ENCODE measurements around the gene PPP1R2B. TPM values are rescaled to one million over a fixed set of nuclear protein-coding genes. Genes with fewer than 3 reads are reported as not detected.
"Not testable (repeated sequence)": the region's sequence is repeated elsewhere in the genome, so short reads cannot be mapped to it uniquely, and the experiment has no call there.

Gene PPP1R2B
- total and polyA plus RNA-seq, 4 donors, result 0.05 TPM; not detected in 3

- no peak overlapping the region for H3K4me3 ChIP-seq (ENCODE audit: low read length in 2 of 2)
- H3K27me3 ChIP-seq (ENCODE audit: control insufficient read depth in 1 of 2, insufficient read depth in 2 of 2, low read length in 1 of 2), result peaks cover 0 to 2% of the 10 kb centered on the region in 2 donors
- no peaks in the 10 kb centered on the region for H3K4me1 ChIP-seq (ENCODE audit: control insufficient read depth in 1 of 2, insufficient read depth in 2 of 2, low read length in 2 of 2)
- ATAC-seq (ENCODE audit: low FRiP score), result no peak
- intact Hi-C loops (cut with DNase I), result no loop called here
- peaks cover 9% of the 10 kb centered on the region for H3K9me3 ChIP-seq (ENCODE audit: control insufficient read depth, low read length)
- H3K27ac ChIP-seq (ENCODE audit: low read depth in 1 of 2, low read length in 2 of 2), result no peak overlapping the region
- no peaks in the 10 kb centered on the region for H3K36me3 ChIP-seq (ENCODE audit: control insufficient read depth in 1 of 2, insufficient read depth in 2 of 2, low read length in 1 of 2)
- 65 to 66% methylated on average over 2 of the region's 2 CpGs for WGBS, 2 donors
- DNase-seq, result no peak
Measured at GRCh38 chr5:156846914-156847313, 3.2 kb upstream of the PPP1R2B start.

- DNase-seq; H3K9me3 ChIP-seq (ENCODE audit: control insufficient read depth, low read length); H3K27ac ChIP-seq (ENCODE audit: low read depth in 1 of 2, low read length in 2 of 2); intact Hi-C loops (cut with DNase I); H3K36me3 ChIP-seq (ENCODE audit: control insufficient read depth in 1 of 2, insufficient read depth in 2 of 2, low read length in 1 of 2); ATAC-seq (ENCODE audit: low FRiP score); H3K4me3 ChIP-seq (ENCODE audit: low read length in 2 of 2); H3K4me1 ChIP-seq (ENCODE audit: control insufficient read depth in 1 of 2, insufficient read depth in 2 of 2, low read length in 2 of 2); H3K27me3 ChIP-seq (ENCODE audit: control insufficient read depth in 1 of 2, insufficient read depth in 2 of 2, low read length in 1 of 2): not testable (repeated sequence)
- 88 to 95% methylated on average over 1 of the region's 1 CpG for WGBS, 2 donors
Measured at GRCh38 chr5:156848447-156848846, 1.6 kb upstream of the PPP1R2B start.

DNA sequence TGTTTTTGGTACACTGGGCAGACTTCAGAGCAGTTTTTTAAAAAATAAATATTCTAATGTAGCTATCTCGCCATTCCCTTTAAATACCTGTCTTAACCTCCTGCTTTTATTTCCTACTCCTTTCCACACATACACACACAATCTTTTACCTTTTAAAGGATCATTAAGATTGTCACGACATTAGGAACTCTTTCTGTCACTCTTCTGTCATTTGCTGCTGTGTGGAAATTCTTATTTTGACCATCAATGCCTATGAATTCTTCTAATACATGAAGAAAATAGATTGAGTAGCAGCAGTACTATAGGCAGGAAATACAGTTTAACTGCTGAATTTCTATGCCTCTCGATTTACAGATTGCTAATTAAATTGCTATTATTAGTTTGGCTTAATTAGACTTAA lies 1.8 kb downstream of the PPP1R2B start:
- 62 to 72% methylated on average over 3 of the region's 3 CpGs for WGBS, 2 donors
- no peak for ATAC-seq (ENCODE audit: low FRiP score)
- H3K4me1 ChIP-seq (ENCODE audit: control insufficient read depth in 1 of 2, insufficient read depth in 2 of 2, low read length in 2 of 2), result no peaks in the 10 kb centered on the region
- H3K36me3 ChIP-seq (ENCODE audit: control insufficient read depth in 1 of 2, insufficient read depth in 2 of 2, low read length in 1 of 2), result no peaks in the 10 kb centered on the region
- DNase-seq, result no peak
- H3K9me3 ChIP-seq (ENCODE audit: control insufficient read depth, low read length), result peaks cover 9% of the 10 kb centered on the region
- no peaks in the 10 kb centered on the region for H3K27me3 ChIP-seq (ENCODE audit: control insufficient read depth in 1 of 2, insufficient read depth in 2 of 2, low read length in 1 of 2)
- intact Hi-C loops (cut with DNase I), result no loop called here
- H3K27ac ChIP-seq (ENCODE audit: low read depth in 1 of 2, low read length in 2 of 2), result no peak overlapping the region
- no peak overlapping the region for H3K4me3 ChIP-seq (ENCODE audit: low read length in 2 of 2)

DNA sequence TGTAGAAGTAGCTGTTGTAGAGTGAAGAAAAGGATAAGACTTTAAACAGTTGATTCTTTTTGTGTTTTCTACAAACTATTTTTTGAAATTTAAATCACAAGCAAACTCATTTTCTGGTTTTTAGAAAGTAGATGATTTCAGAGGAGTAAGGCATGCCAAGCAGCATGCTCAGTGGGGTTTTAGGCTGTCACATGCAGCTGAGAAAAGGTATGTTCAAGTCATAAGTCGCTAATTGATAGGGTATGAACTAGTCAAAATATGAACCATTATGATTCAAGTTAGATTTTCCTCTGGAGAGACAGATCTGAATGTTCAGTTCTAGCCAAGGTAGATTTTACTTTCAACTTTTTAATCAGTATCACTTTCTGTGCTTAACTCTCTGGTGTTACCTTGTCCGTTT lies 3.0 kb downstream of the PPP1R2B start:
- WGBS, 2 donors, result 73 to 79% methylated on average over 2 of the region's 2 CpGs
- H3K9me3 ChIP-seq (ENCODE audit: control insufficient read depth, low read length); H3K36me3 ChIP-seq (ENCODE audit: control insufficient read depth in 1 of 2, insufficient read depth in 2 of 2, low read length in 1 of 2); H3K27me3 ChIP-seq (ENCODE audit: control insufficient read depth in 1 of 2, insufficient read depth in 2 of 2, low read length in 1 of 2); ATAC-seq (ENCODE audit: low FRiP score); intact Hi-C loops (cut with DNase I); H3K4me3 ChIP-seq (ENCODE audit: low read length in 2 of 2); H3K4me1 ChIP-seq (ENCODE audit: control insufficient read depth in 1 of 2, insufficient read depth in 2 of 2, low read length in 2 of 2); H3K27ac ChIP-seq (ENCODE audit: low read depth in 1 of 2, low read length in 2 of 2); DNase-seq: not testable (repeated sequence)

- H3K27me3 ChIP-seq (ENCODE audit: control insufficient read depth in 1 of 2, insufficient read depth in 2 of 2, low read length in 1 of 2), result no peaks in the 10 kb centered on the region
- H3K9me3 ChIP-seq (ENCODE audit: control insufficient read depth, low read length), result no peaks in the 10 kb centered on the region
- no peak for ATAC-seq (ENCODE audit: low FRiP score)
- H3K36me3 ChIP-seq (ENCODE audit: control insufficient read depth in 1 of 2, insufficient read depth in 2 of 2, low read length in 1 of 2), result no peaks in the 10 kb centered on the region
- no peaks in the 10 kb centered on the region for H3K4me1 ChIP-seq (ENCODE audit: control insufficient read depth in 1 of 2, insufficient read depth in 2 of 2, low read length in 2 of 2)
- H3K27ac ChIP-seq (ENCODE audit: low read depth in 1 of 2, low read length in 2 of 2), result no peak overlapping the region
- H3K4me3 ChIP-seq (ENCODE audit: low read length in 2 of 2), result no peak overlapping the region
- no peak for DNase-seq
- intact Hi-C loops (cut with DNase I), result no loop called here
Measured at GRCh38 chr5:156865427-156865826, 15.3 kb downstream of the PPP1R2B start.

GRCh38 chr5:156870498-156870839 lies 20.4 kb downstream of the PPP1R2B start:
- Histone ChIP-seq H3K27me3 (ENCODE audit: control insufficient read depth in 1 of 2, insufficient read depth in 2 of 2, low read length in 1 of 2) (no peaks in the 10 kb centered on the region), H3K4me3 (ENCODE audit: low read length in 2 of 2) (no peak overlapping the region), H3K27ac (ENCODE audit: low read depth in 1 of 2, low read length in 2 of 2) (no peak overlapping the region), H3K9me3 (ENCODE audit: control insufficient read depth, low read length) (peaks cover 2% of the 10 kb centered on the region), H3K36me3 (ENCODE audit: control insufficient read depth in 1 of 2, insufficient read depth in 2 of 2, low read length in 1 of 2) (no peaks in the 10 kb centered on the region), H3K4me1 (ENCODE audit: control insufficient read depth in 1 of 2, insufficient read depth in 2 of 2, low read length in 2 of 2) (no peaks in the 10 kb centered on the region)
- ATAC-seq (ENCODE audit: low FRiP score), result no peak
- 74 to 87% methylated on average over 1 of the region's 1 CpG for WGBS, 2 donors
- intact Hi-C loops (cut with DNase I), result no loop called here
- no peak for DNase-seq

GRCh38 chr5:156871212-156871611 lies 21.1 kb downstream of the PPP1R2B start:
- Histone ChIP-seq H3K4me1 (ENCODE audit: control insufficient read depth in 1 of 2, insufficient read depth in 2 of 2, low read length in 2 of 2) (no peaks in the 10 kb centered on the region), H3K9me3 (ENCODE audit: control insufficient read depth, low read length) (peaks cover 2% of the 10 kb centered on the region), H3K36me3 (ENCODE audit: control insufficient read depth in 1 of 2, insufficient read depth in 2 of 2, low read length in 1 of 2) (no peaks in the 10 kb centered on the region), H3K4me3 (ENCODE audit: low read length in 2 of 2) (no peak overlapping the region), H3K27me3 (ENCODE audit: control insufficient read depth in 1 of 2, insufficient read depth in 2 of 2, low read length in 1 of 2) (peaks cover 0 to 1% of the 10 kb centered on the region in 2 donors), H3K27ac (ENCODE audit: low read depth in 1 of 2, low read length in 2 of 2) (no peak overlapping the region)
- 84 to 88% methylated on average over 1 of the region's 1 CpG for WGBS, 2 donors
- intact Hi-C loops (cut with DNase I), result no loop called here
- ATAC-seq (ENCODE audit: low FRiP score) (no peak), DNase-seq (no peak)

- WGBS, 2 donors, result 74 to 80% methylated on average over 3 of the region's 3 CpGs
- H3K36me3 ChIP-seq (ENCODE audit: control insufficient read depth in 1 of 2, insufficient read depth in 2 of 2, low read length in 1 of 2), result no peaks in the 10 kb centered on the region
Measured at GRCh38 chr5:156879665-156880285, 29.7 kb downstream of the PPP1R2B start.

DNA sequence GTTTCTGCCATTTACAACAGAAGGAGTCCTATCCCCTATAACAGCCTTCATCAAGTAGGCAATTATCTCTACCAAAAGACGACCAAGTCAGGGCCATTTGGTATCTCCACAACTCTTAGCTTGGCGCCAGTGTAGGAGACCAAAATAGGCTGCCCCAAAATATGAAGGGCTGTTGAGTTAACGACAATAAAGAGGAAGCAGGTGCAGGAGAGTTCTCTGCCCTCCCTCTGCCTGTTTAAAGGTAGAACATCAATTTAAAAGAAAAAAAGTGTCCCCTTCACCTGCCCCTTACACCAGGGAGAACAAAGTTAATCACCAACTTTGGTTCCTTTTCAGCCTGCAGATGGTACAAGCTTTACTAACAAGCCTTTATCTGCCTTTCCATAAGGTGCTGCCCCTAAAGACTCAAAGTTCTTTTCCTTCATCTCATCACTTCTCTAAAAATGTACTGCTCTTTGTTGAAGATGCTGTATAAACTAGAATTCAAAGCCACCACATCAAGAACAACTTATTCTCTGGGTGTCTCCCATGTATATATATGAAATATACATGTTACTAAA lies 33.3 kb downstream of the PPP1R2B start:
- WGBS, 2 donors, result 60 to 68% methylated on average over 3 of the region's 3 CpGs
- Histone ChIP-seq H3K27me3 (ENCODE audit: control insufficient read depth in 1 of 2, insufficient read depth in 2 of 2, low read length in 1 of 2) (no peaks in the 10 kb centered on the region), H3K27ac (ENCODE audit: low read depth in 1 of 2, low read length in 2 of 2) (no peak overlapping the region), H3K4me1 (ENCODE audit: control insufficient read depth in 1 of 2, insufficient read depth in 2 of 2, low read length in 2 of 2) (no peaks in the 10 kb centered on the region), H3K9me3 (ENCODE audit: control insufficient read depth, low read length) (no peaks in the 10 kb centered on the region), H3K4me3 (ENCODE audit: low read length in 2 of 2) (no peak overlapping the region), H3K36me3 (ENCODE audit: control insufficient read depth in 1 of 2, insufficient read depth in 2 of 2, low read length in 1 of 2) (no peaks in the 10 kb centered on the region)
- no peak for ATAC-seq (ENCODE audit: low FRiP score)
- no peak for DNase-seq
- intact Hi-C loops (cut with DNase I), result no loop called here

More at GRCh38 chr5:156879665-156880285, 29.7 kb downstream of the PPP1R2B start:
- intact Hi-C loops (cut with DNase I), result no loop called here
- ATAC-seq (ENCODE audit: low FRiP score), result no peak
- no peaks in the 10 kb centered on the region for H3K4me1 ChIP-seq (ENCODE audit: control insufficient read depth in 1 of 2, insufficient read depth in 2 of 2, low read length in 2 of 2)
- no peak for DNase-seq
- H3K27me3 ChIP-seq (ENCODE audit: control insufficient read depth in 1 of 2, insufficient read depth in 2 of 2, low read length in 1 of 2), result peaks cover 0 to 1% of the 10 kb centered on the region in 2 donors
- no peaks in the 10 kb centered on the region for H3K9me3 ChIP-seq (ENCODE audit: control insufficient read depth, low read length)
- H3K27ac ChIP-seq (ENCODE audit: low read depth in 1 of 2, low read length in 2 of 2), result no peak overlapping the region
- no peak overlapping the region for H3K4me3 ChIP-seq (ENCODE audit: low read length in 2 of 2)

All from aorta (tissue), 5 donors.